H9 (cell line): ENCODE measurements around the gene TMEM205. TPM values are rescaled to one million over a fixed set of nuclear protein-coding genes. Genes with fewer than 3 reads are reported as not detected.

Experiments
- DNase-seq: peaks from one replicate; pipeline ENCODE4 v3.0.0-alpha.2; 2017
- H2AFZ ChIP-seq: one replicate; pipeline ENCODE4 v1.6.1; 2013; ENCODE audit warnings: mild to moderate bottlenecking, low read length, control low read depth, moderate library complexity
- H2AK5ac ChIP-seq: 2 replicates; pipeline ENCODE4 v1.6.1; 2013; ENCODE audit warnings: low read length, control low read depth, mixed read lengths; ENCODE audit not compliant: insufficient read length
- H2BK120ac ChIP-seq: one replicate; pipeline ENCODE4 v1.6.1; 2013; ENCODE audit warnings: low read depth, mild to moderate bottlenecking, low read length, control low read depth, inconsistent platforms; ENCODE audit not compliant: poor library complexity, severe bottlenecking
- H2BK12ac ChIP-seq: 2 replicates; pipeline ENCODE4 v1.6.1; 2013; ENCODE audit warnings: low read length, control low read depth, mixed read lengths, low read depth; ENCODE audit not compliant: insufficient read length
- H2BK15ac ChIP-seq: 2 replicates; pipeline ENCODE4 v1.6.1; 2013; ENCODE audit warnings: low read depth, low read length, control low read depth
- H2BK20ac ChIP-seq: one replicate; pipeline ENCODE4 v1.6.1; 2013; ENCODE audit warnings: low read depth, mild to moderate bottlenecking, low read length, control low read depth, inconsistent platforms; ENCODE audit not compliant: poor library complexity, severe bottlenecking
- H2BK5ac ChIP-seq: 2 replicates; pipeline ENCODE4 v1.6.1; 2013; ENCODE audit warnings: low read length, control low read depth, mixed read lengths; ENCODE audit not compliant: insufficient read length
- H3K14ac ChIP-seq: 2 replicates; pipeline ENCODE4 v1.6.1; 2013; ENCODE audit warnings: low read length, control low read depth; ENCODE audit not compliant: insufficient read depth
- H3K18ac ChIP-seq: 2 replicates; pipeline ENCODE4 v1.6.1; 2013; ENCODE audit warnings: low read depth, mild to moderate bottlenecking, mixed read lengths, low read length, control low read depth; ENCODE audit not compliant: insufficient read length
- H3K23ac ChIP-seq: 2 replicates; pipeline ENCODE4 v1.6.1; 2013; ENCODE audit warnings: low read length, control low read depth, mixed read lengths, low read depth; ENCODE audit not compliant: insufficient read length
- H3K23me2 ChIP-seq: 2 replicates; pipeline ENCODE4 v1.6.1; 2013; ENCODE audit warnings: low read depth, mild to moderate bottlenecking, mixed read lengths, low read length, control low read depth; ENCODE audit not compliant: insufficient read length, poor library complexity, severe bottlenecking
- H3K27ac ChIP-seq: 2 replicates; pipeline ENCODE4 v1.5.1; 2013; ENCODE audit warnings: low read length, control low read depth, mixed read lengths, low read depth; ENCODE audit not compliant: insufficient read length
- H3K27me3 ChIP-seq: 2 replicates; pipeline ENCODE4 v1.6.1; 2013; ENCODE audit warnings: low read length, control low read depth, inconsistent platforms; ENCODE audit not compliant: insufficient read depth
- H3K4ac ChIP-seq: 2 replicates; pipeline ENCODE4 v1.6.1; 2013; ENCODE audit warnings: low read depth, mild to moderate bottlenecking, control low read depth, inconsistent platforms, low read length, moderate library complexity
- H3K4me1 ChIP-seq: 2 replicates; pipeline ENCODE4 v1.6.1; 2013; ENCODE audit warnings: low read length, control low read depth, inconsistent platforms; ENCODE audit not compliant: insufficient read depth
- H3K4me2 ChIP-seq: 2 replicates; pipeline ENCODE4 v1.6.1; 2013; ENCODE audit warnings: low read length, control low read depth, mixed read lengths; ENCODE audit not compliant: insufficient read length, insufficient read depth
- H3K56ac ChIP-seq: 2 replicates; pipeline ENCODE4 v1.6.1; 2013; ENCODE audit warnings: low read depth, mild to moderate bottlenecking, mixed read lengths, low read length, control low read depth; ENCODE audit not compliant: insufficient read length
- H3K79me1 ChIP-seq: 2 replicates; pipeline ENCODE4 v1.6.1; 2013; ENCODE audit warnings: low read depth, mild to moderate bottlenecking, moderate library complexity, low read length, control low read depth, inconsistent platforms; ENCODE audit not compliant: insufficient read depth, poor library complexity, severe bottlenecking
- H3K79me2 ChIP-seq: 2 replicates; pipeline ENCODE4 v1.6.1; 2013; ENCODE audit warnings: low read length, control low read depth, inconsistent platforms; ENCODE audit not compliant: insufficient read depth
- H3K9ac ChIP-seq: 2 replicates; pipeline ENCODE4 v1.6.1; 2013; ENCODE audit warnings: low read length, control low read depth, mixed read lengths; ENCODE audit not compliant: insufficient read length; ENCODE audit errors: extremely low read depth
- H3K9me3 ChIP-seq: one replicate; pipeline ENCODE4 v1.6.1; 2013; ENCODE audit warnings: low read depth, low read length, inconsistent platforms; ENCODE audit not compliant: control insufficient read depth
- H3T11ph ChIP-seq: one replicate; pipeline ENCODE4 v1.6.1; 2013; ENCODE audit warnings: mild to moderate bottlenecking, low read length, control low read depth, inconsistent platforms
- H4K20me1 ChIP-seq: one replicate; pipeline ENCODE4 v1.6.1; 2013; ENCODE audit not compliant: control insufficient read depth, insufficient read length, insufficient read depth
- H4K5ac ChIP-seq: 2 replicates; pipeline ENCODE4 v1.6.1; 2013; ENCODE audit warnings: low read depth, mild to moderate bottlenecking, mixed read lengths, low read length, control low read depth; ENCODE audit not compliant: insufficient read length
- H4K8ac ChIP-seq: replicated peaks from 2 replicates; pipeline ENCODE4 v1.6.1; 2013; ENCODE audit warnings: low read length, control low read depth, mixed read lengths, low read depth; ENCODE audit not compliant: insufficient read length
- H4K91ac ChIP-seq: 2 replicates; pipeline ENCODE4 v1.6.1; 2013; ENCODE audit warnings: low read depth, mild to moderate bottlenecking, moderate library complexity, mixed read lengths, low read length, control low read depth; ENCODE audit not compliant: insufficient read length
- H3K27ac Mint-ChIP-seq, 3 experiments: 2 replicates in 2 of 3; 3 replicates in 1 of 3; pipeline ENCODE4 v1.8.0; 2020 to 2021; ENCODE audit warnings: mixed read lengths in 3 of 3, mild to moderate bottlenecking in 1 of 3, moderate library complexity in 1 of 3
- H3K27me3 Mint-ChIP-seq: 2 replicates; pipeline ENCODE4 v1.8.0; 2021; ENCODE audit warnings: low read depth, mild to moderate bottlenecking, moderate library complexity, mixed read lengths
- H3K36me3 Mint-ChIP-seq, 3 experiments: 2 replicates in 2 of 3; 3 replicates in 1 of 3; pipeline ENCODE4 v1.8.0; 2020 to 2021; ENCODE audit warnings: low read depth in 3 of 3, mixed read lengths in 3 of 3; ENCODE audit not compliant: insufficient read depth in 1 of 3
- H3K4me1 Mint-ChIP-seq, 2 experiments: 2 replicates each; pipeline ENCODE4 v1.8.0; 2020; ENCODE audit warnings: mixed read lengths in 2 of 2
- H3K4me3 Mint-ChIP-seq, 2 experiments: 2 replicates in 1 of 2; 3 replicates in 1 of 2; pipeline ENCODE4 v1.8.0; 2020 to 2021; ENCODE audit warnings: mild to moderate bottlenecking in 2 of 2, mixed read lengths in 2 of 2, moderate library complexity in 1 of 2
- H3K9me3 Mint-ChIP-seq, 2 experiments: 2 replicates in 1 of 2; 3 replicates in 1 of 2; pipeline ENCODE4 v1.8.0; 2020; ENCODE audit warnings: mild to moderate bottlenecking in 2 of 2, mixed read lengths in 2 of 2, moderate library complexity in 1 of 2
- WGBS: extraction: QIAGEN DNeasy Blood & Tissue Kit; methylation state at CpG from one replicate; pipeline ENCODE4 v1.1.7; 2013; ENCODE audit warnings: missing lambda C conversion rate, low lambda C conversion rate, mixed read lengths; ENCODE audit not compliant: insufficient read length; ENCODE audit errors: extremely low coverage; 5-methylcytosine and 5-hydroxymethylcytosine counted together
- total RNA-seq: library from RNA; stranded (reverse); gene quantifications from 2 replicates; pipeline ENCODE4 v1.2.1, GENCODE V29; 2021
- TF ChIP-seq, protein P1 (sequence below): fragments of 200-600 bp; sonication (generic); conservative IDR thresholded peaks from 3 replicates; pipeline ENCODE4 v1.8.0; 2021; ENCODE audit warnings: antibody characterized with exemption, mild to moderate bottlenecking

The TMEM205 gene
- total RNA-seq, 1 experiment from 2014 or later = 69.7 TPM

DNA sequence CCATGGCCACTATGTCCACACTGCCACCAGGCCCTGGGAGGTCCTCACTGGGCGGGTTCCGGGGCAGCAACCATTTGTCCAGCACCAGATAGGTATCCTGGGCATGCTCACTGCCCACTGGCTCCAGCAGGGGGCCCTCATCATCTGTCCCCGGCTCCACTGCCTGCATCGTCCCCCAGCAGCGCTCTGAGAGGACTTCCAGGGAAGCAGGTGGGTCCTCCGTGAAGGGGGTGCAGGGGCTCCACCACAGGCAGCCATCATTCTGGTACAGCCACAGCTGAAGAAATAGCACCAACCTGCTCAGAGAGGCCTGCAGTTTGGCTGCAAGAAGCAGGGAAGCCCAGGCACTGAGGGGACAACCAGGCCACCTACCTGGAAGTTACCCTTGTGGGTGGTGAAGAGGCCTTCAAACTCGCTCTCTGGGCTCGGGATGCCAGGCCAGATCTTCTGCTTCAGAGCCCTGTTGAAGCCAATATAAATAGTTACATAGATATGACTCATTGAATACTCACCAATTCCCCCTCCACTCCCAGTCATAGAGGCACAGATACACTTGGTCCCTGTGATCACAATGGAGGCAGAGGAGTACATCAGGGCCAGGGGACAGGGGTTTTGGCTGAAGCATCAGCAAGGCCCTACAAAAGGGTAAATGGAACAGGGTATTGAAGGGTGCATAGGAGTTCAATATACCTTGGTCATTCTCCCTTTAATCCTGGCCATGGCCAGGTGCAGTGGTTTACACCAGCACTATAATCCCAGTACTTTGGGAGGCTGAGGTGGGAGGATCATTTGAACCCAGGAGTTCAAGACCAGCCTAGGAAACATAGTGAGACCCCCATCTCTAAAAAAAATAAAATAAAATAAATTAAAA lies 32.5 kb upstream of the TMEM205 start:
- Histone ChIP-seq H4K20me1 (peaks cover 4% of the 10 kb centered on the region), H3K18ac (no peak overlapping the region), H3K56ac (no peak overlapping the region), H3K4ac (no peak overlapping the region), H3K27me3 (no peaks in the 10 kb centered on the region), H2AK5ac (no peak overlapping the region), H3K23me2 (peaks cover 13% of the 10 kb centered on the region), H4K8ac (no peak overlapping the region), H2BK15ac (no peak overlapping the region), H3K79me1 (no peaks in the 10 kb centered on the region), H2BK12ac (no peak overlapping the region), H3K4me1 (no peaks in the 10 kb centered on the region), H2BK120ac (no peak overlapping the region), H2BK20ac (no peak overlapping the region), H3K27ac (no peak overlapping the region), H3K9me3 (no peaks in the 10 kb centered on the region), H3K23ac (no peak overlapping the region), H4K5ac (no peak overlapping the region), H3K14ac (no peak overlapping the region), H4K91ac (no peak overlapping the region), H2AFZ (no peak overlapping the region), H3K4me2 (no peak overlapping the region), H3T11ph (no peak overlapping the region), H2BK5ac (no peak overlapping the region), H3K9ac (no peak overlapping the region), H3K79me2 (no peaks in the 10 kb centered on the region)
- Mint-ChIP-seq H3K27me3 (peaks cover 2% of the 10 kb centered on the region; the same call in 1 of the 2 replicates), H3K27ac (no peak overlapping the region), H3K36me3 (peaks cover 4 to 19% (median 18%) of the 10 kb centered on the region in 3 experiments; a peak in 6 of 7 replicates), H3K9me3 (no peaks in the 10 kb centered on the region), H3K4me3 (no peak overlapping the region), H3K4me1 (peaks cover 15 to 30% of the 10 kb centered on the region in 2 experiments)
- peak; percentile 82 for DNase-seq
- WGBS = no CpG with 5 or more reads among the region's 8 CpGs
- TF ChIP-seq, protein P1, sequence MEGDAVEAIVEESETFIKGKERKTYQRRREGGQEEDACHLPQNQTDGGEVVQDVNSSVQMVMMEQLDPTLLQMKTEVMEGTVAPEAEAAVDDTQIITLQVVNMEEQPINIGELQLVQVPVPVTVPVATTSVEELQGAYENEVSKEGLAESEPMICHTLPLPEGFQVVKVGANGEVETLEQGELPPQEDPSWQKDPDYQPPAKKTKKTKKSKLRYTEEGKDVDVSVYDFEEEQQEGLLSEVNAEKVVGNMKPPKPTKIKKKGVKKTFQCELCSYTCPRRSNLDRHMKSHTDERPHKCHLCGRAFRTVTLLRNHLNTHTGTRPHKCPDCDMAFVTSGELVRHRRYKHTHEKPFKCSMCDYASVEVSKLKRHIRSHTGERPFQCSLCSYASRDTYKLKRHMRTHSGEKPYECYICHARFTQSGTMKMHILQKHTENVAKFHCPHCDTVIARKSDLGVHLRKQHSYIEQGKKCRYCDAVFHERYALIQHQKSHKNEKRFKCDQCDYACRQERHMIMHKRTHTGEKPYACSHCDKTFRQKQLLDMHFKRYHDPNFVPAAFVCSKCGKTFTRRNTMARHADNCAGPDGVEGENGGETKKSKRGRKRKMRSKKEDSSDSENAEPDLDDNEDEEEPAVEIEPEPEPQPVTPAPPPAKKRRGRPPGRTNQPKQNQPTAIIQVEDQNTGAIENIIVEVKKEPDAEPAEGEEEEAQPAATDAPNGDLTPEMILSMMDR = peak; percentile 70
